HG03571 (cell line): ENCODE measurements around the gene MYO5A.
A peak's percentile ranks its signal among the peaks of the same experiment; 100 is the strongest.

Experiments used
- ATAC-seq: cut with Tn5 transposase; IDR thresholded peaks from one replicate; pipeline ENCODE4 v1.9.1; 2021; ENCODE audit not compliant: unreplicated experiment

Gene MYO5A

DNA sequence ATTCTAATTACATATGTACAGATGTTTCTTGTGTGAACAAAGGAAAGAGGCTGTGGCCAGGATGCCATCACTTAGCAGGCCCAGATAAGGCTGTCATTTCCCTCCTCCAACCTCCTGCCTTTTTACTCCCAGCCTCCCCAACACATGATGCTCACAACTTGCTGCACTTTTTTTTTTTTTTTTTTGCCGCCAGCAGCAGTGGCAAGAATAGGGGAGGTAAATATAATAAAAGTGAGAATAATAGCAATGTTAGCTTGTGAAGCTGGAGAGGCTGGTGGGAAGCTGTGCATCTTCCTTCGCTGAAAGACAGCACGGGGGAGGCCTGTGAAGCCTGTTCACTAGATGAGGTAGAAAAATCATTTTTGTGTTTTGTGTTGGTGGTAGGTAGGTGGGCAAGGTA, 190.6 kb downstream of the MYO5A start:
- ATAC-seq, result no peak

- no peak for ATAC-seq
Observed at GRCh38 chr15:52337198-52337853, 191.4 kb downstream of the MYO5A start.

GRCh38 chr15:52336529-52336928, 192.2 kb downstream of the MYO5A start:
- no peak for ATAC-seq

DNA sequence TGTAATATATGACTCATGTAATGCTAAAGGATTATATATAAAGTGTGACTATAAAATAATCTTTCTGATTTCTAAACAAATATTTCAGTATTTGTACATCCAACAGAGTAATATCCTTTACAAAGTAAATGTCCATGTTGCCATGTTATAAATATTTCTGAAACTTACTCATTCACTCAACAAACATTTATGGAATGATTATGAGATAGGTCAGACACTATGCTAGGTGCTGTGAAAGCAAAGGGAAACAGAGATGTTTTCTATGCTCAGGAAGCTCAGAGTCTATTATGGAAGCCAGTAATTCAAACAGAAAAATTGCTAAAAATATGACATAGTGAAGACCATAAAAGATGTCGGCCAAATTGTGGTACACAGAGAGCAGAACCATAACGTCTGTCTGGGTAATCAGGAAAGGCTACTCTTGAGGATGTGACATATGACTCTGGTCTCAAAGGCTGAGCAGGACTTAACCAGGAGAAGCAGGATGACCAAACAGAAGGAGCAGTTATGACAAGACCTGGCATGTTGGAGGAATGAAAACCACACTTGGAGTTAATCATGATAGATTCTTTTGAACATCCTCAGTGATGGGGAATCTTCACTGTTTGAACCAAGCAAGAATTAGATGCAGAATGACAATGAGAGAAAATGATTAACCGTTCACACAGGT, 194.1 kb downstream of the MYO5A start:
- ATAC-seq, result no peak

GRCh38 chr15:52331490-52332240, 197.0 kb downstream of the MYO5A start:
- ATAC-seq, result peak; percentile 85

- no peak for ATAC-seq
Observed at GRCh38 chr15:52329987-52330386, 198.7 kb downstream of the MYO5A start.

DNA sequence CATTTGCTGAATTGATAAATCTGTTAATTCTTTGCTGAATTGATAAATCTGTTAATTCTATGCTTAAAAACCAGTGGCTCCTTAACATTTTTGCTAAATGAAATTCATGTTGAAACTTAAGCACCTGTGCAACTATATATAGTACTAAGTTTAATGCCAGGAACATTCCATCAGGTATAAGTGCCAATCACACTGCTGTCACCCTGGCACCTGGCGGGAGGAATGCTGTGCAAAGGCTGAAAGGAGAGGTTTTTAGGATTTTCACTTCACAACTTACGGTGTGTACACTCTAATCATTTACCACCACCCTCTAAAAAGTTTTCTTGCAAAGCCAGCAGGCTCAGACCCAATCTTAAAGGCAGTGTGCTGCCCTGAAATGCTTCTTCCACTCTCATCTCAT, 199.5 kb downstream of the MYO5A start:
- ATAC-seq, result no peak

DNA sequence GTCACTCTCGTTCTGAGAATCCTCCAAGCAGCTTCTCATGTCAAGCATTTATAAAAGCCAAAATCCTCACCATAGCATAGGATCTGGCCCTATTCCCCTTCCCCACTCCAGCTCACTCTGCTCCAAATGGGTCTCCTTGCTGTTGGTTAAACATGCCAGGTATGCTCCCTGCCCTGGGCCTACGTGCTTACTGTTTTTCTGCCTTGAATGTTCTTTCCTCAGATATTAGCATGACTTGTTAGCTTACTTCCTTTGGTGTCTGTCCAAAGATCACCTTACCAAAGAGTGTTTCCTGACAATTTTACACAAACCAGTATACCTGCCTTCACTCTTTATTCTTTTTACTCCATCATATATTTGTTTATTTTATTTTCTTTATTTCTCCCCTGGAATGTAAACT, 200.0 kb downstream of the MYO5A start:
- ATAC-seq, result no peak

DNA sequence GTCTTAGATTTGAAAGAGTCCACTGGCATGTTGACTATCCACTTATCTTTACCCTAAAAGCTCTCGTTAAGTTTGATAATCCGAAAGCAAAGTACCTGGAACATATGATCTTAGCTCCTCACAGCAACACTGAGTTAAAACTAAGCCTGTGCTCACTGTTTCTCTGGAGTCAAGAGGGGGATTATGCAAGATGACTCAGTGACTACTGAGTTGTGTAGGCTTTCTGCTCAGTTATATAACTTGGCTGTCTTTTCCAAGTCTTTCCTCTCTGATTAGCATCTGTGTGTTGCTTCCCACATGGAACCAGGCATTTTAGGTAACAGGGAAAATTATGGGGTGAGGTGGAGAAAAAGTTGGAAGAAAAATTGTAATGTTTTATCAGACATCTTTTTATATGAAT, 201.9 kb downstream of the MYO5A start:
- ATAC-seq, result no peak

DNA sequence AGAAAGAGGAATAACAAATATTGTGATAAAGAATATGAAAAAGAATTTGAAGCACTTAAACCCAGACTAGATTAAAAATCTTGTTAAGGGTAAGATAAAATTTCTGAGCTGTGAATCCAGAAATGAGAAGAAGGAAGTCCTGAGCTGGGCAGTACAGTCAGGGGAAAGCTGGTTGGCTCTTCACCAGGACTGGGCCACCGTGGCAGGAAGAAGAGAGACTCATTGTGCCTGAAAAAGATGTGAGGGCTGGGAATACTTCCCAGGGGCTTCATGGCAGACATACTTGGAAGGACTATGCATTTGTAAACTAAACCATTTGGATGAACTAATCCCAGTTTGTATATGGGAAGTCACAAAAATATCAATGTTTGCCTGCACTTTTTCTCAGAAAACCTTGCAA, 204.6 kb downstream of the MYO5A start:
- ATAC-seq, result no peak

DNA sequence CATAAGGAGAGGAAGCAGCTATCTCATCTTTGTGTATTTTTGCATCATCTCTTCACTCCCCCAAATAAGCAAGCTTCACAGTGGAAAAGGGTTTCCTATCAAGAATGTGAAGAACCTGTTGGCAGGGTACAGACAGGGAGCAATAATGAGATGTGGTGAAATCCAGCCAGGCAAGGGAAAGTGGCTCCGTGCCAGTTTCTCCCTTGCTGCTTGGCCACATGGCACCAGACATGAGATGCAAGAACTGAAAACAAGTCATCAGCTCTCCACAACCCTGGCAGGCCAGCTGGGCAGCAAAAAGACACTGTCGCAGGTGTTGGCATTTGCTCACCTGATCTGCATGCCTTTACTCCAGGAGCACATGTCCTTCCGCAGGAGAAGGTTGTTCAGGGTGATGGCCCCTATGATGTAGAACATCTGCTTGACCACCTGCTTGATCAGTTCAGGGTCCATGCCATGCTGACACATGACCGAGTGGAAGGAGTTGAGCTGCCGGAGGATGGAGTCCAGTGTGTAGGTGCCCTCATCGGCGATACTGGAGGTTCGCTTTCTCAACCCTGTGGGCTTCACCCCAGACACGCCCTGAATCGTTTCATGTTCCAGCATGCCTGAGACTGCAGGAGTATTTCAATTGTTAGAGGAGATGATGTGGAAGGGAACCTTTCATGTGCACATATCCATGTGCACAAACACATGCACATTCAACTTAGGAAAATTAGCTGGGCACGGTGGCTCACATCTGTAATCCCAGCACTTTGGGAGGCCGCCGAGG, 209.8 kb downstream of the MYO5A start:
- no peak for ATAC-seq

DNA sequence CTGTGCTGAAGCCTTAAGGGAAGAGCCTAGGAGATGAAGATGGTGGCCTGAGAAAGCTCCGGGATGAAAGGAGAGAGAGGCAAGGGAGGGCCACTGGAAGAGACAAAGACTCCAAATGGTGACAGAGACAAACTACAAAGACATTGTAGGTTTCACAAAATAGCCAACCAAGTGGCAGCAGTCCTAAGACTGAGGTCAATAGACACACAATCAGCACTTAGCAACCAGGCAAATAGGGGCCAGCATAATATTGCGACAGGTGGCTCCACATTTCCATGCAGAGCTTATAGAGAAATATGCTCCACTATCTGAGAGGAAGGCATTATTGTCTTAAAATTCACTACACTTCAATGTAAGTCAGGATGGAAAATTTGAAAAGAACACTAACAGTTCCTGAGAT, 211.0 kb downstream of the MYO5A start:
- ATAC-seq, result no peak

DNA sequence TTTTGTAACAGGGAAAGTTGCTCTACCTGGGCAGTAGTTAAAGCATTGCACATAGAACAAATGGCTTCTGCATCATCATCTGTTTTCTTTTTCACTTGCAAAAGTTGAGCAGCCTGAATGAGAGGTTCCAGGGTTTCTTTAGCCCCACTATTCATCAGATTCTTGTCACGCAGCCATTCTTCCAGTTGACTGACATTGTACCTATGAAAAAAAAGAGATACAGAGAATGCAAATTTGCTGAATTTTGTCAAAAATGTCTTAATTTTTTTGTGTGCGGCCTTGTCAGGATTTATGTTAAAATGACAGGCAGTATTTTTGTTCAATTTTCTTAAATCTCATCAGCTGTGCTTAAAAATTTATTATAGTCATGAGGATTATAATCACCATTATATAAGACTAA, 211.7 kb downstream of the MYO5A start:
- no peak for ATAC-seq

- ATAC-seq, result peak; percentile 65
Observed at GRCh38 chr15:52309154-52309548, 219.5 kb downstream of the MYO5A start.

- ATAC-seq, result peak; percentile 60
Observed at GRCh38 chr15:52308446-52309153, 220.1 kb downstream of the MYO5A start.

DNA sequence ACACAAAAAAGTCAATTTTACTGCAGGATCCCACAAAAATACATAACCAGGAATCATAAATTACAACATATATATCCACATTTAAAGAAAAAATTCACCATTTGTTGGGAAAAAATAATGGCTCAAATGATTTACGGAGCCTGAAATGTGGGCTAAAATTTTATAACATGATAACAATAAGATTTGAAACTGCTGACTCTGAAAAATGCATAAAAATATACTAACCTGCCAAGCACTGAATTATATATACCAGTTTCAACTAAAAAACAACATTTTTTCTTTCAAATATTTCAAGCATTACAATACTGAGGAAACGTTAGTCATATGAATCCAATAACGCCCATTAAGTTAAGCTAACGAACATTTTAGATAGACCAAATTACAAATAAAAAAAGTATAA, 220.8 kb downstream of the MYO5A start:
- no peak for ATAC-seq

DNA sequence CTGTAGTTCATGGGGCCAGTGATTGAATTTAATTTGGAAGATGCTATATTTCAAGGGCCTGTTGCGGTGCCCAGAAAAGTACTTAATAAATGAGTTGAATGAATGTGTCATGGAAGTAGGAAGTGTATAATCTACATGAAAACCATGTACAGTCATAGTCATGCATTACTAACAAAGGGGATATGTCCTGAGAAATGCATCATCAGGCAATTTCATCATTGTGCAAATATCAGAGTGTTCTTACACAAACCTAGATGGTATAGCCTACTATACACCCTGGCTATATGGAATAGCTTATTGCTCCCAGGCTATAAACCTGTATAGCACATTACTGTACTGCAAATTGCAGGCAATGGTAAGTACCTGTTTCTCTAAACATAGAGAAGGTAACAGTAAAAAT, 222.4 kb downstream of the MYO5A start:
- ATAC-seq, result no peak

DNA sequence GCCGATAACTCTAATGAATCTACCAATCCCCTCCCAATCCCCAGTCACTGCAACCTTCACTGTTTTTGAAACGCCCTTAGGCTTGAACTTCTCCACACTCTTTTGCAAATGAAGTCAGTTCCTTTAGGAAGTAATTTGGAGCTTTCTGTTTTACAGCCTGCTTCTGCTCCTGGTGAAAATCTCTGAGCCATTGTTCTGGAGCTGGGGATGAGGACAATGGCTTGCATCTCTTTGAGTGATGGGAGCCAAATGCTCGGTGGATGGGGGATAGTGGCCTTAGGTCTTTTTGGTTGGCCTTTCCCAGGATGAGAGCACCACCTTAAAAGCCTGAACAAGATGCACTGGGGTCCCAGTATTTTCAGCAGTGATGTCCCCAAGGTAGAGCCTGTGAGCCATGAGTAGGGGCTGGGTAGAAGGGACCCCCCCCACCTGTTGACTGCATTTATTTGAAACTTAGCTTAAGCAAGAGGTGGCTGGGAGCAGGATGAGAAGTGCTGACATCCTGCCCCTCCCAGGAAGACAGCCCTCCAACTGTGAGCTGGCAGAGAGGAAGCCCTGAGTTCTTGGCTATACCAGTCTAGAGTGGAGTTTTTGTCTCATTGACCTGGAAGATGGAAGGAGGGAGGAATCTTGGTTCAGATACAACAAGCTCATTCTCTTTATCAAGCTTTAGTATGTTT, 225.4 kb downstream of the MYO5A start:
- ATAC-seq, result no peak

DNA sequence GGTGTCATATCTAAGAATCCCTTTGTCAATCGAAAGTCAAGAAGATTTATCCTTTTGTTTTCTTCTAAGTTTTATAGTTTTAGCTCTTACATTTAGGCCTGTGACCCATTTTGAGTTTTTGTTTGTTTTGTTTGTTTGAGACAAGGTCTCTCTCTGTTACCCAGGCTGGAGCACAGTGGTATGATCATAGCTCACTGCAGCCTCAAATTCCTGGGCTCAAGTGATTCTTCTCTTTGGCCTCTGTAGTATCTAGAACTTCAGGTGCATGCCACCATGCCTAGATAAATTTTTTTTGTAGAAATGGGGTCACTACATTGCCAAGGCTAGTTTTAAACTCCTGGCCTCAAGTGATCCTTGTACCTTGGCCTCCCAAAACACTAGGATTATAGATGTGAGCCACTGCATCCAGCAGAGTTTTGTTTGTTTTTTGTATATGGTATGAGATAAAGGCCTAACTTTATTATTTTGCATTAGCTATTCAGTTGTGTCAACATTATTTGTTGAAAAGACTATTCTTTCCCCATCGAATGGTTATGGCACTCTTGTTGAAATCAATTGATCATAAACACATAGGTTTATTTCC, 227.3 kb downstream of the MYO5A start:
- ATAC-seq, result no peak

GRCh38 chr15:52295421-52296001, 233.2 kb downstream of the MYO5A start, which contains the start of gene MYO5C:
TSS of gene MYO5C (minus strand) at chr15:52295804. CDS start at chr15:52295636, 168 bp downstream.
- ATAC-seq, result no peak
